B cell (primary cell): ENCODE data around the gene DOK5. TPM values are rescaled to one million over a fixed set of nuclear protein-coding genes. Genes with fewer than 3 reads are reported as not detected.

Experiments used
- ATAC-seq: fragments of 200-7000 bp; cut with Tn5 transposase; one replicate; pipeline ENCODE4 v1.10.0; 2021; ENCODE audit warnings: low read depth, mild to moderate bottlenecking, moderate number of reproducible peaks, moderate library complexity
- CTCF ChIA-PET: fragments of 350-600 bp; sonication (Branson Sonifier 250); formaldehyde crosslinking; loops from one replicate; lab custom pipeline; 2021; ENCODE audit warnings: antibody characterized with exemption, inconsistent platforms; lab: Charles Lee
- POLR2A ChIA-PET: fragments of 350-600 bp; sonication (Branson Sonifier 250); formaldehyde crosslinking; loops from one replicate; lab custom pipeline; 2021; ENCODE audit warnings: antibody characterized with exemption; lab: Charles Lee
- DNase-seq: peaks from one replicate; pipeline ENCODE4 v3.0.0; 2013
- H2AFZ ChIP-seq: 2 replicates; pipeline ENCODE4 v1.6.1; 2012; ENCODE audit warnings: mild to moderate bottlenecking, low read depth, low read length; ENCODE audit not compliant: insufficient read depth, poor library complexity, severe bottlenecking
- H3K27ac ChIP-seq, 2 donors: 1 replicate in 1 of 2; 2 replicates in 1 of 2; pipeline ENCODE4 v1.5.1; 2012 to 2013; ENCODE audit warnings: low read length in 2 of 2, mild to moderate bottlenecking in 2 of 2, moderate library complexity in 1 of 2
- H3K27me3 ChIP-seq, 4 experiments: fragments of 200-600 bp in 1 of 4; sonication (generic) in 1 of 4; replicated peaks in 1 of 4; 1 replicate in 2 of 4; 2 replicates in 2 of 4; pipeline versions ENCODE4 v1.6.1 to v1.7.0; 2013 to 2016; ENCODE audit warnings: low read length in 3 of 4, mild to moderate bottlenecking in 2 of 4, mixed read lengths in 1 of 4, moderate library complexity in 1 of 4; ENCODE audit not compliant: insufficient read depth in 4 of 4, control insufficient read depth in 3 of 4; ENCODE audit errors: control extremely low read depth in 1 of 4
- H3K36me3 ChIP-seq, 2 experiments: replicated peaks in 1 of 2; 1 replicate in 1 of 2; 2 replicates in 1 of 2; pipeline versions ENCODE4 v1.6.1 to v1.7.1; 2013; ENCODE audit warnings: low read length in 1 of 2; ENCODE audit not compliant: insufficient read depth in 2 of 2, control insufficient read depth in 1 of 2; ENCODE audit errors: control extremely low read depth in 1 of 2, extremely low read depth in 1 of 2
- H3K4me1 ChIP-seq, 2 donors: fragments of 200-600 bp in 1 of 2; sonication (generic) in 1 of 2; 1 replicate in 1 of 2; 2 replicates in 1 of 2; pipeline versions ENCODE4 v1.5.1 to v1.6.1; 2013 to 2017; ENCODE audit warnings: low read length in 2 of 2; ENCODE audit not compliant: control insufficient read depth in 2 of 2, insufficient read depth in 2 of 2
- H3K4me2 ChIP-seq: replicated peaks from 2 replicates; pipeline ENCODE3; 2012; ENCODE audit warnings: mild to moderate bottlenecking, low read depth, low read length; ENCODE audit not compliant: poor library complexity, severe bottlenecking
- H3K4me3 ChIP-seq, 5 experiments: fragments of 200-600 bp in 1 of 5; sonication (generic) in 1 of 5; 1 replicate in 3 of 5; 2 replicates in 2 of 5; pipeline versions ENCODE4 v1.5.1 to v1.7.0; 2011 to 2016; ENCODE audit warnings: low read length in 4 of 5, mild to moderate bottlenecking in 4 of 5, low read depth in 2 of 5, control low read depth in 1 of 5, moderate library complexity in 1 of 5; ENCODE audit not compliant: insufficient read depth in 1 of 5; ENCODE audit errors: control extremely low read depth in 1 of 5, extremely low read depth in 1 of 5
- H3K79me2 ChIP-seq: fragments of 200-600 bp; sonication (generic); one replicate; pipeline ENCODE4 v1.6.0; 2016; ENCODE audit warnings: low read length; ENCODE audit not compliant: control insufficient read depth, insufficient read depth
- H3K9ac ChIP-seq: fragments of 200-600 bp; sonication (generic); 2 replicates; pipeline ENCODE4 v1.6.1; 2017; ENCODE audit warnings: mild to moderate bottlenecking, low read length, moderate library complexity
- H3K9me3 ChIP-seq, 3 donors: one replicate each; pipeline versions ENCODE4 v1.6.1 to v1.7.1; 2013; ENCODE audit warnings: low read length in 2 of 3; ENCODE audit not compliant: control insufficient read depth in 2 of 3, insufficient read depth in 1 of 3; ENCODE audit errors: control extremely low read depth in 1 of 3
- H4K20me1 ChIP-seq: 2 replicates; pipeline ENCODE4 v1.6.0; 2012; ENCODE audit warnings: mild to moderate bottlenecking, low read length; ENCODE audit not compliant: insufficient read depth, control insufficient read depth, poor library complexity, severe bottlenecking
- H3K27ac Mint-ChIP-seq: one replicate; pipeline ENCODE4 v1.8.0; 2021; ENCODE audit warnings: mixed read lengths
- H3K27me3 Mint-ChIP-seq: one replicate; pipeline ENCODE4 v1.8.0; 2021; ENCODE audit warnings: mixed read lengths
- H3K4me1 Mint-ChIP-seq: one replicate; pipeline ENCODE4 v1.8.0; 2021; ENCODE audit warnings: mixed read lengths
- H3K4me3 Mint-ChIP-seq: one replicate; pipeline ENCODE4 v1.8.0; 2021; ENCODE audit warnings: mixed read lengths
- H3K9me3 Mint-ChIP-seq: one replicate; pipeline ENCODE4 v1.8.0; 2022; ENCODE audit warnings: mixed read lengths; ENCODE audit not compliant: insufficient read depth
- CTCF ChIP-seq: fragments of 200-600 bp; IDR thresholded peaks from one replicate; pipeline ENCODE4 v1.8.0; 2022; ENCODE audit warnings: antibody characterized with exemption, mild to moderate bottlenecking
- EZH2 ChIP-seq: IDR thresholded peaks from 2 replicates; pipeline ENCODE4 v1.6.1; 2012; ENCODE audit warnings: borderline replicate concordance, low read depth, mild to moderate bottlenecking, moderate library complexity, low read length; ENCODE audit not compliant: insufficient read depth, poor library complexity, severe bottlenecking
- WGBS: methylation state at CpG from one replicate; pipeline ENCODE4 v1.1.5; 2013; ENCODE audit warnings: missing lambda C conversion rate; ENCODE audit not compliant: insufficient coverage; 5-methylcytosine and 5-hydroxymethylcytosine counted together
- intact Hi-C: fragments of 100-400 bp; cut with micrococcal nuclease; formaldehyde crosslinking; loops from one replicate; pipeline ENCODE4 v1.10.0; 2022
- polyA plus RNA-seq: library from polyadenylated mRNA; depleted of rRNA; stranded (reverse); fragments of >200 nt; gene quantifications from 2 replicates; pipeline ENCODE4 v1.2.3, GENCODE V29; 2012
- total RNA-seq, 2 donors: library from RNA; stranded (reverse); fragments of 120-200 nt in 1 of 2; gene quantifications; 1 replicate in 1 of 2; 2 replicates in 1 of 2; pipeline versions ENCODE4 v1.2.3 to v1.2.4, GENCODE V29; 2013 to 2022

DOK5 gene
- total and polyA plus RNA-seq, 2 donors (not counting 1 experiment from before 2014, with no cell fraction given): not detected

DNA sequence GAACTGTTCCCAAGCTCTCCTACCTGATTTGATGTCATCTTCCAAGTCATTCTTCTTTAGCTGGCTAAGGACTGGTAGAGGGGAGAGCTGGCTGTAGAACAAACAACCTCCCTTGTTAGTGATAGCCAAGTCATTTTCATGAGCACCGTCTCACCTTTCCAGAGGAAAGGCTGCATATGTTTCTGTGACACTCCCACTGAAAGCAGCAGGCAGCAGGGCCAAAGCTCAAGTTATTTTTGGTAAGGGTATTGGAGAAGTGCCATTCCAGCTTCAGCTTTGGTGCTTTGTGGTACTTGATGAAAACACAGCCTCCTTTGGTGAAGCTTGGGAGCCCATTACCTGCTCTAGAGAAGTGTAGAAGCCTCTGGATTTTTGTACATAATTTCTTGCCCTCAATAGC lies 5.4 kb upstream of the DOK5 start:
- WGBS: no CpG with 5 or more reads among the region's 1 CpG
- no peak overlapping the region for H3K4me3 ChIP-seq
- no peak overlapping the region for H2AFZ ChIP-seq
- peaks cover 0 to 3% (median 0%) of the 10 kb centered on the region in 3 donors for H3K9me3 ChIP-seq
- H3K9me3 Mint-ChIP-seq: no peaks in the 10 kb centered on the region
- H3K27ac Mint-ChIP-seq: no peak overlapping the region
- no peaks in the 10 kb centered on the region for H4K20me1 ChIP-seq
- CTCF ChIA-PET: interaction anchor here (0.6 kb wide), 1 partner anchor 69 kb away, joined by 3 read pairs; no protein-coding TSS in a partner anchor
- H3K4me1 Mint-ChIP-seq: peaks cover 1% of the 10 kb centered on the region
- H3K4me1 ChIP-seq: no peaks in the 10 kb centered on the region
- H3K36me3 ChIP-seq: no peaks in the 10 kb centered on the region
- no peak overlapping the region for H3K4me2 ChIP-seq
- H3K4me3 Mint-ChIP-seq: no peak overlapping the region
- H3K9ac ChIP-seq: no peak overlapping the region
- intact Hi-C loops: no loop called here
- ATAC-seq (no peak), DNase-seq (no peak)
- H3K27ac ChIP-seq: no peak overlapping the region
- H3K27me3 ChIP-seq: peaks cover 0 to 15% (median 7%) of the 10 kb centered on the region in 4 experiments
- TF ChIP-seq CTCF (no peak), EZH2 (no peak)
- H3K27me3 Mint-ChIP-seq: peaks cover 25% of the 10 kb centered on the region
- POLR2A ChIA-PET: no interaction called here
- no peaks in the 10 kb centered on the region for H3K79me2 ChIP-seq

- Mint-ChIP-seq H3K4me3 (no peak overlapping the region), H3K27ac (no peak overlapping the region), H3K27me3 (peaks cover 26% of the 10 kb centered on the region), H3K4me1 (peaks cover 1% of the 10 kb centered on the region), H3K9me3 (no peaks in the 10 kb centered on the region)
- H3K79me2 ChIP-seq: no peaks in the 10 kb centered on the region
- DNase-seq: no peak
- TF ChIP-seq CTCF (no peak), EZH2 (no peak)
- H3K4me3 ChIP-seq: no peak overlapping the region
- H3K4me1 ChIP-seq: no peaks in the 10 kb centered on the region
- no peak overlapping the region for H3K27ac ChIP-seq
- ChIA-PET CTCF (no interaction called here), POLR2A (no interaction called here)
- 98% methylated on average over 14 of the region's 15 CpGs for WGBS
- H3K9me3 ChIP-seq: peaks cover 0 to 3% (median 0%) of the 10 kb centered on the region in 3 donors
- intact Hi-C loops: no loop called here
- H3K36me3 ChIP-seq: no peaks in the 10 kb centered on the region
- no peak overlapping the region for H3K9ac ChIP-seq
- no peaks in the 10 kb centered on the region for H4K20me1 ChIP-seq
- no peak overlapping the region for H3K4me2 ChIP-seq
- peaks cover 0 to 16% (median 7%) of the 10 kb centered on the region in 4 experiments for H3K27me3 ChIP-seq
- ATAC-seq: no peak
- H2AFZ ChIP-seq: no peak overlapping the region
Measured at GRCh38 chr20:54470697-54471096, 4.7 kb upstream of the DOK5 start.
